GM18907 (cell line): ENCODE measurements around the gene SPATA13.
"Not testable (repeated sequence)": the region's sequence is repeated elsewhere in the genome, so short reads cannot be mapped to it uniquely, and the experiment has no call there.

Experiments
- ATAC-seq: cut with Tn5 transposase; IDR thresholded peaks from one replicate; pipeline ENCODE4 v1.9.1; 2021; ENCODE audit warnings: mild to moderate bottlenecking, moderate library complexity; ENCODE audit not compliant: unreplicated experiment

SPATA13 gene

GRCh38 chr13:24160458-24161009 lies at the start of gene SPATA13:
TSS of gene SPATA13 (plus strand) at chr13:24160720. CDS start at chr13:24222930, 62,210 bp downstream.
- peak; percentile 72 for ATAC-seq

GRCh38 chr13:24112791-24113190 lies 47.7 kb upstream of the SPATA13 start:
- no peak for ATAC-seq

GRCh38 chr13:24115671-24116070 lies 44.8 kb upstream of the SPATA13 start:
- ATAC-seq, result no peak

- no peak for ATAC-seq
Observed at GRCh38 chr13:24116131-24116530, 44.4 kb upstream of the SPATA13 start.

- no peak for ATAC-seq
Observed at GRCh38 chr13:24118576-24118975, 41.9 kb upstream of the SPATA13 start.

GRCh38 chr13:24119626-24120508 lies 40.7 kb upstream of the SPATA13 start:
- no peak for ATAC-seq

GRCh38 chr13:24122045-24122444 lies 38.5 kb upstream of the SPATA13 start:
- not testable (repeated sequence) for ATAC-seq

GRCh38 chr13:24122569-24122968 lies 38.0 kb upstream of the SPATA13 start:
- no peak for ATAC-seq

GRCh38 chr13:24123761-24124160 lies 36.8 kb upstream of the SPATA13 start:
- ATAC-seq, result no peak

GRCh38 chr13:24124789-24125476 lies 35.6 kb upstream of the SPATA13 start:
- ATAC-seq, result peak; percentile 91

GRCh38 chr13:24127116-24127631 lies 33.3 kb upstream of the SPATA13 start:
- peak; percentile 88 for ATAC-seq

- no peak for ATAC-seq
Observed at GRCh38 chr13:24128112-24128511, 32.4 kb upstream of the SPATA13 start.

GRCh38 chr13:24128962-24129361 lies 31.6 kb upstream of the SPATA13 start:
- ATAC-seq, result no peak

GRCh38 chr13:24129914-24130774 lies 30.4 kb upstream of the SPATA13 start:
- ATAC-seq, result no peak

GRCh38 chr13:24131749-24132148 lies 28.8 kb upstream of the SPATA13 start:
- ATAC-seq, result no peak

GRCh38 chr13:24133021-24133795 lies 27.3 kb upstream of the SPATA13 start:
- ATAC-seq, result no peak

- ATAC-seq, result no peak
Observed at GRCh38 chr13:24134231-24134630, 26.3 kb upstream of the SPATA13 start.

- ATAC-seq, result no peak
Observed at GRCh38 chr13:24134757-24135156, 25.8 kb upstream of the SPATA13 start.

GRCh38 chr13:24135674-24136300 lies 24.7 kb upstream of the SPATA13 start:
- no peak for ATAC-seq
